ENCODE results near the gene ADRA1B.
A peak's percentile ranks its signal among the peaks of the same experiment; 100 is the strongest.
"Not testable (repeated sequence)": the region's sequence is repeated elsewhere in the genome, so short reads cannot be mapped to it uniquely, and the experiment has no call there.

ADRA1B gene

DNA sequence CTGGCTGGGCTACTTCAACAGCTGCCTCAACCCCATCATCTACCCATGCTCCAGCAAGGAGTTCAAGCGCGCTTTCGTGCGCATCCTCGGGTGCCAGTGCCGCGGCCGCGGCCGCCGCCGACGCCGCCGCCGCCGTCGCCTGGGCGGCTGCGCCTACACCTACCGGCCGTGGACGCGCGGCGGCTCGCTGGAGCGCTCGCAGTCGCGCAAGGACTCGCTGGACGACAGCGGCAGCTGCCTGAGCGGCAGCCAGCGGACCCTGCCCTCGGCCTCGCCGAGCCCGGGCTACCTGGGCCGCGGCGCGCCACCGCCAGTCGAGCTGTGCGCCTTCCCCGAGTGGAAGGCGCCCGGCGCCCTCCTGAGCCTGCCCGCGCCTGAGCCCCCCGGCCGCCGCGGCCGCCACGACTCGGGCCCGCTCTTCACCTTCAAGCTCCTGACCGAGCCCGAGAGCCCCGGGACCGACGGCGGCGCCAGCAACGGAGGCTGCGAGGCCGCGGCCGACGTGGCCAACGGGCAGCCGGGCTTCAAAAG, 55.7 kb downstream of the ADRA1B start:
- DNase-seq = no peak

DNA sequence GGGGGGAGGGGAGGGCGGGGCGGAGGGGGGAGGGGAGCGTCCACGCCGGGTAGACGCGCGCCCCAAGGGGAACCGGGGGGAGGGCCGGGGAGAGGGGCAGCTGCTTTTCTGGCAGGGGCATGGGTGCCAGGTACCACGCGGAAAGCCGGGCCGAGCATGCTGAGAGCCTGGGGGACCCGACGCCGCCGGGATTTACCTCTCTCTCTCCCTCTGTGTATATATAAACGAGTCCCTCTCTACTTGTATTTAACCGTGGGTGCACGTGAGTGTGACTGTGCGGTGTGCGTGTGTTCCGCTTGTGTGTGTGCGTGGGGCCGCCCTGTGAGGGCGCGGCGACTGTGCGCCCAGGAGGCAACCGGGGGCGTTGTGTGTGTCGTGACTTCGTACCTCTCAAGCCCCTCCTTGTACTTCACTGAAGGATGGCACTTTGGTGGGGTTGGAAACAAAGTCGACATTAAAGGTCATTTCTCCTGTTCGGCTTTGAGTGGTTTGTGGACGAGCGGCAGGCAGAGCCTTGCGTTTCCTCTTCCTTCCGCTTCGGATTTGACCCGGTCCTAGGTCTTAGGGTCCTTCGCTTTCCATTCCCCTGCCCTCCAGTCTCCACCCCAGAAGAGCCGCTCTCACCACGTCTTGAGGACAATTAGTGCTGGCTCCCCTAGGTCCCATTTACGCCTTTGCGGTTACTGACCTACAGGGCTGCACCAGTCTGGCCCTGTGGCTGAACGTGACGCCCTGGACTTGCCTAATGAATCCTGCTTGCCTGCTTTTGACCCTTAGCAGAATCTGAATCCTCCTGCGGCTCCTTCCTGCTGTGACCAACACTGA, 56.5 kb downstream of the ADRA1B start:
- no peak for DNase-seq

DNA sequence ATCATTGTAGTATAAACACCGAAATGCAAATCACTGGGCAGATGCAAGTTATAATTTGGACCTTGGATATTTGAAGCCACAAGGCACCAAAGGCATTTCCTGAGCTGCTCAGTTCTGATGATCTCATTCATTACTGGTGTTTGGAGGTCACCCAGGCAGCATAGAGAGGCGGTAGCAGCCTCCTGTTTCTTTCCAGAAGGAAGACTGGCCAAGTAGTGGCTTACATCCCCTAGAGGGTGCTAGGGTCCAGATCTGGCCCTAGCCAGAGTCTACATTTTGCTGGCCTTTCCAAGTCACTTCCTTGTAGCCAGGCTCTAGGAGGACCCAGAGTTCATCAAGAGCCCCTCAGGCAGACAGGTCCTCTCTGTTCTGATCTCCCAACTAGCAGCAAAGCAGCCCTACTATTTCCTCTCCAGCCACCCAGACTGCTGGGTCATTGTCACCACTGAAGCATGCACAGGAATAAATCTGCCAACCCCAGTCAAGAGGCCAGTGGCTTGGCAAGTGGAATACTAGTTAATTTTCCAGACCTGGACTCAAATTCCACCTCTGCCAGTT, 59.3 kb downstream of the ADRA1B start:
- no peak for DNase-seq

DNA sequence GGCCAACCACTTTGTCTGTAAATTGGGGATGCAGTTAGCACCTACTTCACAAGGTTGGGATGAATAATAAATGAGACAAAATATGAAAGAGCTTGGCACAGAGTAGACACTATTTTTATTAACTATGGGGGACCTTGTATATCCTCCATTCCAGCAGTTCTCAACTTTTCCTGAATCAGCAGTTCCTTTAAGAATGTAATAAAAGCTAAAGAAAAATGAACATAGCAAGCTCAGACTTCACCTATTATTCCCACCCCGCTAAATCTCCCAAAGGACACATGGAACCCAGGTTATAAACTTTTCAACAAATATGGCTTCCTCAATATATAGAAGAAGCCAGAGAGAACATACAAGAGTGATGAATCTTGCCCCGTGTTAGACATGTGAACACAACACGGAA, 60.6 kb downstream of the ADRA1B start:
- DNase-seq = no peak

DNA sequence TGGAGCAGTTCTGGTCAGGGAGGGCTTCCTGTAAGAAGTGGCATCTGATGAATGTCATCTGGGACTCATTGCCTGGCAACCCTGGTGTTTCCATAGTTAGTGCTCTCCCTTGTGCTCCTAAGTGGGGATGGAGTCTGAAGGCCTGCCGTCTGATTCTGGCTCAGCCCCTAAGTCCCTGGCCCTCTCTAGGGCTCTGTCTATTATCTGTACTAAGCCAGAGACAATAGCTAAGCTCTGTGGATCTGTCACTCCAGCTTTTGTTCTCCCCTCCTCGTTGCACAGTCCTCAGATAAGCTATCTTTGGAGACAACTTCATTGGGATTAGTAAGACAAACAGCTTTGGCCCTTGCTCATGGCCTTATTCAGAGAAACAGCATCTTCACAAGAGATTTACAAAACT, 62.1 kb downstream of the ADRA1B start:
- DNase-seq = no peak

DNA sequence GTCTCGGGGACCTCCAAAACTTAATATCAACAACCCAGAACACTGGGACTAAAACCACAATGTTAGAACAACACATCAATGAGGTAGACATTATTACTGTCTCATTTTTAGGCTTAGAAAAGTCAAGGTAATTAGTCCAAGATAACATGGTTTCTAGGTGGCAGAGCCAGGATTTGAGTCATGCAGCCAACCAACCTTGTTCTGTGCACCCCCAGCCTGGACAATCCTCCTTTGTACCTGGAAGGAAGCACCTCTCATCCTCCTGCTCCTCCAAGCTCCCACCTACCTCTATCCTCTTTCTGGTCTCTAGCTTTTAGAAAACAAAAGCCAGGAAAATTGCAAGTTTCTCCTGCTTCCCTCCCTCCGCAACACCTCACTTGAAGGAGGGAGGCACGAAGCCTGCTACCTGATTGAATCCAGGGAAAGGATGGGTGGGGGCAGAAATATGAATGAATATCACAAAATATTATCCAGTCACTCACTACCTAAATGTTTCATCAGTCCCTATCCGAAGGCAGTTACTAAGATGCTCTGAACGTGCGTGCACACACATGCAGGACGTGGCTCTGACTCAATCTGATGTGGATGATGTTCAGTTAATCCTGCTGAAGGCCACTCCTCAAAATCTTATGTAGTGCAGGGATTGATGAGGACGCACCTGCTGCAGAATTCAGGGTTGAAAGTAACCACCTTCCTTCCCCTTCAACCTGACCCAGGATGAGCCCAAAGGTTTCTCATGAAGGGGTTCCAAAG, 66.3 kb downstream of the ADRA1B start:
- no peak for DNase-seq

DNA sequence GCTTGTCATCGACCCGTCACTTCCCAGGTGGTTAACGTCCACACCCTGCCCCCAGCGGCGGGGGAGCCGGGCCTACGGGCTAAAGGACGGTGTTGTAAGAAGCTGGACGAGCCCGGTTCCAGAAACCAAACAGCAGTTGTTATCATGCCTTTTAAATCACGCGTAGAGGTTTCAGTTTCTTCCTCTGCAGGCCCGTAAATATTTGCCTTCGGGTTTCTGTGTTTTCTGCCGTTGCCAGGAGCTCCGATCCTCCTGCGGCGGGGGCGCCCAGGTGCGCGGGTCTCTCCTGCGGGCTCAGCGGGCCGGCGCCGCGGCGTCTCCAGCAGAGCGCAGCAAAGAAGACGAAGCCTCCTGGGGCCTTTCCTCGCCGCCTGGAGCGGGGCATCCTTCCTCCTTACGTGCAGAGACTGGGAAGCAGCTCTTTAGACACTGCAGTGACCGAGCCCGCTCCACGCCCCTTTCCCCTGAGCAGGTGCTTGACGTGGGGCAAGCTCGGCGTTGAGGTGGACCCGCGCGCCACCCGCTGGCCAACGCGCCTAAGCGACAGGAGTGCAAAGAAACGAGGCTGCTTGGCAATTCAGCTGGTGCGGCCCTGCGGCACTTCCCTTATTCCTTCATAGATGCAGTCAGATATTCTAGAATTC, 70.9 kb downstream of the ADRA1B start:
- peak; percentile 87 for DNase-seq

DNA sequence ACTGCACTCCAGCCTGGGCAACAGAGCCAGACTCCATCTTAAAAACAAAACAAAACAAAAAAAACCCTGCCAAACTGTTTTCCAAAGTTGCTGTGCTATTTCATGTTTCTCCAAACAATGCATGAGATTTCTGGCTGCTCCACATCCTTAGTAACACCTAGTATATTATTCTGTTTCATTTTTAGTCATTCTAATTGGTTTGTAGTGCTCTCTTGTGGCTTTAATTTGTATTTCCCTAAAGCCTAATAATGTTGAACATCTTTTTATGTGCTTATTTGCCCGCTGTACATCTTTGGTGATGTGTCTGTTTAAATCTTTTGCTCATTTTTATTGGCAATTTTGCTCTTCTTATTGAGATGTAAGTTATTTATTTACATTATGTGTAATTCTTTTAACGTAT, 74.2 kb downstream of the ADRA1B start:
- DNase-seq = no peak

DNA sequence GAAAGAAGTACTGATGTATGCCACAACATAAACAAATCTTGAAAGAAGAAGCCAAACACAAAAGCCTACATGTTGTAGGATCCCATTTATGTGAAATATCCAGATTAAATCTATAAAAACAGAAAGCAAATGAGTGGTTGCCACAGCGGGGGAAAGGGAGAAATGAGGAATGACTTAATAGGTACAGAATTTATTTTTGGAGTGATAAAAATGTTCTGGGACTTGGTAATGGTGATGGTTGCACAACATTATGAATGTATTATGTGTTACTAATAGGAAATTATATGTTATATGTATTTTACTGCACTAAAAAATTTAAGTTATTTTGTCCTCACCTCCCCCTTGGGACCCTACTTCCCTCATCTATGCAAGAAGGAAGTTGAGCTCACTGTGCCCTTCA, 76.3 kb downstream of the ADRA1B start:
- no peak for DNase-seq

DNA sequence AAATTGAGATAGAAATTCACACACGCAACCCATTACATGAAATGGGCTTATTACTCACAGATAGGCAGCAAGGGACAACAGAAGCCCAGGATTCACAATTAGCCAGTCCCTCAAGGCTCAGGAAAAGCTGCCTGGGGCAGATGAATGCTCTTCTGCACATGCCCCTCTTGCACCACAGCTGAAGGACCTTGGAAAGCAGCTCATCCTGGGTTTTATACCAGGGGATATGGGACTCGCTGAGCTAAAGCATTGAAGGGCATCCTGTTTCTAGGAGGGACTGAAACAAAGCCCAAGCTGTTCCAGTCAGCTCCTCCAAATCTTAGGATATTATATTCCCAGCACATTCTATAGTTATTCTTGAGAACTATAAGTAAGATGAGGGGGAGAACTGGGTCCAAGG, 76.9 kb downstream of the ADRA1B start:
- no peak for DNase-seq

DNA sequence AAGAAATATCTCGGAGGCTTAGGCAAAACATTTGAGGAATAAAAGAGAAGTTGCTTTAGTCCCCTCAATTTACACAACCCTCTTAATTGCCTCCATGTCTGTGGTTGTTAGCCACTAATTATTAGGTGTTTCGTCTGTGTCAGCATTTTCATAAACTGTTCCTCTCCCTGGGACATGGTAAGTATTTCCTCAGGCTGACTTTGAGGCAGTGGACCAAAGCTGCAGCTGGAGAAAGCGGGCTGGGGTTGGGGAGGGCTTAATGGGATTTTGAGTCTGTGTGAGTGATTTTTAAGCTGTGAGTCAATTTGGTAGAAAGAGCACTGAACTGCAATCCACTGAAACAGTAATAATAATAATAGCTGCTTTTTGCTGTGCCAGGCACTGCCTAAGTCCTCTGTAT, 79.6 kb downstream of the ADRA1B start:
- no peak for DNase-seq

DNA sequence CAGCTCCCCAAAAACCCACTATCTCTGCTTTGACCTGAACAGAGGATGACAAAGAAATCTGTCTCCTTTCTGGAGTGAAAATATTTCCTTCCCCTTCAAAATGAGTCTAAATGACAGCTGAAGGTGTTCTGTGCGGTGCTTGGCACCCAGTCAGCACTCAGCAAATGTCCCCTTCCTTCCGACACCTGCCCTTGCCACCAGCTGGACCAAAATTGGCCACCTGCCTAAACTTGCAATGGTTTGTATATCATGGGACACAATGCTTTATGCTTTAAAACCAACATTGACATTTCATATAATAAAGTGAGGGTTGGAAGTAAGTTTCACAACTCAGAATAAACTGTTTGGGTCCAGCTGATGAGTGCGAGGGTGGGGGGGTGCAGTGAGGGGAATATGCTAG, 85.2 kb downstream of the ADRA1B start:
- no peak for DNase-seq

DNA sequence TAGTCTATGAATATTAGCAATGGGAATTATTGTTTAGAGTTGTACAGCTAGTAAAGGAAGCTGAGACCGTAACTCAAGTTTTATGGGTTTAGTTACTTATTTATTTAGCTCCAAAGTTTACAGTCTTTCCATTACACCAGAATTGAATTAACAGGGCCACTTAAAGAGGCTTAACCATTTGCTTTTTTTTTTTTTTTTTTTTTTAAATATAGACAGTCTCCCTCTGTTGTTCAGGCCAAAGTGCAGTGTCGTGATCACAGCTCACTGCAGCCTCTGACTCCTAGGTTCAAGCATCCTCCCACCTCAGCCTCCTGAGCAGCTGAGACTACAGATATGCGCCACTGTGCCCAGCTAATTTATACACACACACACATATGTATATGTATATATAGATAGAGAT, 91.2 kb downstream of the ADRA1B start:
- DNase-seq = no peak

DNA sequence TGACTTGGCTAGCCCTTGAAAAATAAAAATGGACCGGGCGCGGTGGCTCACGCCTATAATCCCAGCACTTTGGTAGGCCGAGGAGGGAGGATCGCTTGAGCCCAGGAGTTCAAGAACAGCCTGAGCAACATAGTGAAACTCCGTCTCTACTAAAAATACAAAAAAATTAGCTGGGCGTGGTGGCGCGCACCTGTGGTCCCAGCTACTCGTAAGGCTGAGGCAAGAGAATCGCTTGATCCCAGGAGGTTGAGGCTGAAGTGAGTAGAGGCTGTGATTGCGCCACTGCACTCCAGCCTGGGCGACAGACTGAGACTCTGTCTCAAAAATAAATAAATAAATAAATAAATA, 92.2 kb downstream of the ADRA1B start:
- not testable (repeated sequence) for DNase-seq

DNA sequence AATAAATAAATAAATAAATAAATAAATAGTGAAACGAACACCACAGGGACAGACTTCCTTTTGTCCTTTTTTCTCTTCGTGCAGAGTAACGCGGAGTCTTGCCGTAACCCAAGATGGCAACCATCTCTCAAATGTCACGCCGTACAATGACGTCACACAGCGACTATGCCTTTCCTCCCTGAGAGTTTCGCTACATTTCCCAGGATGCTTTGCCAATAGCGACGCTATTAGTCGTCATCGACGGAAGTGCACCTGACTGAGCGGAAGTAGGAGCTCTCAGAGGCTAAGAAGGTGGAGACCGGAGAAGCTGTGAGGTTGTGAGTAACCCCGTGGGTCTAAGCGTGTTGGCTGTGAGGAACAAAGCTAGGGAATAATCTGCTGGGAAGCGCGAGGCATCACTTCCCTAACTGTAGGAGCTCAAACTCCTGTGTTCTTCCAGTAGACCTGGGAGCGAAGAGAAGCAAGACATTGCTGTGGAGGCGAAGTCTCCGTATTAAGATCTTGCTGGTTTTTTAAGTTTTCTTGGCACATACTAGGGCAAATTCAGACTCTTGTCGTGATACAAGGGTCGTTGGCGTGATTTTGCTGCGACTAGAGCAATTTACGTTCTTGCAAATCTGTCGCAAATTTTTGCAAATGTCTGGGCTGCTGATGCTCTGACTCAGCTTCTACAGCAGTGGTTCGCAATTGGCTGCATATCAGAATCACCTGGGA, 92.8 kb downstream of the ADRA1B start, which contains the start of gene TTC1:
Gene TTC1, plus strand, starts transcription at position 263 of the 714 bp plus-strand sequence. CDS start 1,390 bp downstream, outside the sequence.
- DNase-seq = peak; percentile 92

DNA sequence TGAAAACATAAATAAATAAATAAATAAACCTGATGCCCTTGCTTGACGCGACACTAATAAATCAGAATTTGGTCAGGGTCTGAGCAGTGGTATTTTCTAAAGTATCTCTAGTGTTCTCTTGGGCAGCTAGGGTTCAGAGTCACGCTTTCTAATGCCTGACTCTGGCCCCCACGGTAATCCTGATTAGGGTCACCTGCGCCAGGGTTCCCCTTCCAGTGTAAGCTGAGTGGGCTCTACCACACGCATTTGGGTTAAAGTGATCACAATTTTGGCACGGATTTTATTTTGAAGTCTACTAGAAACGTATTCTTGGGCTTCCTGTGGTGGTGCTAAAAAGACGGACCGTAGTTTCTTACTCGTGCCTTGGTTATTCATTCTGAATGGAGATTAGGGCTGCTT, 93.3 kb downstream of the ADRA1B start:
- DNase-seq = no peak

DNA sequence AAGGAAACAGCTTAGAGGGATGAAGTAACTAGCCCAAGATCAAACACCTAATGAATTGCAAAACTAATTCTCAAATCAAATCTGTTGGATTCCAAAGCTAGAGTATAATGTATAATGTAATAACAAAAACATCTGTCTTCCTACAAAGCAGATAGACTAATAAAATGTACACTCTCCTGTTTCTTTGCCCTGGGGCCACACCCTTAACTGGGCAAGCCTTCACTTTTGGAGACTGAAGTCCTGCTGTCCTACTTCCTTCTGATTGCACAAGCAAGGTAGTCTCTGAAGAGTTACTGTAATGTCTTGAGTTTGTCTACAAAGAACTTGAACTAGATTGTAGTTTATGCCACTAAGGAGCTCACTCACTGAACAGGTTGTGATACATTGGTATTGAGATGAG, 95.2 kb downstream of the ADRA1B start:
- DNase-seq = no peak

DNA sequence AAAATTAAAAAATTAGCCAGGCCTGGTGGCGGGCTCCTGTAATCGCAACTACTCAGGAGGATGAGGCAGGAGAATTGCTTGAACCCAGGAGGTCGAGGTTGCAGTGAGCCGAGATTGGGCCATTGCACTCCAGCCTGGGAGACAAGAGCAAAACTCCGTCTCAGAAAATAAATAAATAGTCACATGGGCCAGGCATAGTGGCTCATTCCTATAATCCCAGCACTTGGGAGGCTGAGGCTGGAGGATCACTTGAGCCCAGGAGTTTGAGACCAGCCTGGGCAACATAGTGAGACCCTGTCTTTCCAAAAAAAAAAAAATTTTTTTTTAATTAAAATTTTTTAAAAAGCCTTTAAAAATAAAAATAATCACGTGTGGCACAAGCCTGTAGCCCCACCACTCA, 97.9 kb downstream of the ADRA1B start:
- not testable (repeated sequence) for DNase-seq

DNA sequence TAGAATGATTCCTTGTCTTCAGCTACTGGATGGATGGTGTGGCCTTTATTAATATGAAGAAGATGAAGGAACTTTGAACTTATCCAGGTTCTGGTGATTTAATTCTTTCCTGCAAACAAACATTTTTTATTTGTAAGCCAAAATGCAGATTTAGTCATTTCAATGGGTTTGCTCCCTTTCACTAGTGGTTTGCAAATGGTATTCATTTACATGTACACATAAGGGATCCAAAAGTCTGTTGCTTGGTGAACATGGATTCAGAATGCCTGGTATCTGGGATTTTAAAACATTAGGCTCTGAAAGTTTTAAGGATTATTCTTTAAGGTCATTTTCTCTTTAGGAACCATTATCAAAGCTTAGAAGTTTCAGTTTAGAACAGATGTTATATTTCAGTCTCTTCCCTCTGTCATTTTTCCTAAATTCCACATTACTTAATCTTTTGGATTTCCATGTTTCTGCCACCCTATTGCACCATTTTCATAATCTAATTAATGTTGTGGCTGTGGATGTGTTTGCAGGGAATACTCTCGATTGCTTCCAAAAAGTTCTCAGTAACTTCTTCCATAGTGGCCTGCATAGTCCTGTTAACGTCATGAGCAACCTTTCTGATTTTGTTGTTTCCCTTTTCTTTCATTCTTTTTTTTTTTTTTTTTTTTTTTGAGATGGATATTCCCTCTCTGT, 102.8 kb downstream of the ADRA1B start:
- DNase-seq = no peak

DNA sequence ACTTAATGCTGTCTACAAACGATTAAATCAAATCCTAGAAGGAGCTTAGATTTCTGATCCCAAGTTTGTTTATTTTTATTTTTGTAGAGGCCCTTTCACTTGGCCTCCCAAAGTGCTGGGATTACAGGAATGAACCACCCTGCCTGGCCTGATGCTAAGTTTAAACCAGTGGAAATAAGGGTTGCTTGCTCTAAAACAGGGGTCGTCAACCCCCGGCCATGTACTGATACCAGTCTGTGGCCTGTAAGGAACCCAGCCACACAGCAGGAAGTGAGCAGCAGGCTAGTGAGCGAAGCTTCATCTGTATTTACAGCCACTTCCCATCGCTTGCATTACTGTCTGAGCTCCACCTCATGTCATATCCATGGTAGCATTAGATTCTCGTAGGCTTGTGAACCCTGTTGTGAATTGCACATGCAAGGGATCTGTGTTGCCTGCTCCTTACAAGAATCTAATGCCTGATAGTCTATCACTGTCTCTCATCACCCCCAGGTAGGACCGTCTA, 104.0 kb downstream of the ADRA1B start:
- no peak for DNase-seq

DNA sequence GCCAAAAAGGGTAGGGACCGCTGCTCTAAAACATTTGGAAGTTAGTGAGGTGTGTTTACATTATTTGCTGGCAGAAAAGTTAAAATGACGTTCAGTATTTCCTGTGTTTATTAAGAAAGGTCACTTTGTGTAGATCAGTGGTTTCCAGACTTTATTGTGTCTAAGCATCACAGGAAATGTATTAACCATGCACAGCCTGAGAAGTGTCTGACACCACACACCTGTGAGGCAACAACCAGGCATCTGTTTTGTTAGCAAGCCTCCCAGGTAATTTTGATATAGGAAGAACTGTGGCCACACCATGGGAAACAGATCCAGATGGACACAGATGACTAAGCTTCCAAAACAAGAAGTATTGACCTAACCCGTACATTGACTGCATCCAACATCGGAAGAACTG, 104.7 kb downstream of the ADRA1B start:
- no peak for DNase-seq
